Prostate gland (tissue), 2 donors: Measurements from ENCODE around the gene AGFG1.

ENCODE experiments used
- CTCF ChIP-seq, 4 experiments: fragments of 200-600 bp in 2 of 4; fragments of 450-650 bp in 2 of 4; sonication (generic) in 2 of 4; IDR thresholded peaks; 1 replicate in 3 of 4; 2 replicates in 1 of 4; pipeline ENCODE4 v1.5.1; 2016 to 2019; ENCODE audit warnings: antibody characterized with exemption in 4 of 4, mild to moderate bottlenecking in 2 of 4, moderate library complexity in 2 of 4
- POLR2A ChIP-seq: fragments of 450-650 bp; IDR thresholded peaks from one replicate; pipeline ENCODE4 v1.6.1; 2016; ENCODE audit warnings: antibody characterized with exemption, mild to moderate bottlenecking

DNA sequence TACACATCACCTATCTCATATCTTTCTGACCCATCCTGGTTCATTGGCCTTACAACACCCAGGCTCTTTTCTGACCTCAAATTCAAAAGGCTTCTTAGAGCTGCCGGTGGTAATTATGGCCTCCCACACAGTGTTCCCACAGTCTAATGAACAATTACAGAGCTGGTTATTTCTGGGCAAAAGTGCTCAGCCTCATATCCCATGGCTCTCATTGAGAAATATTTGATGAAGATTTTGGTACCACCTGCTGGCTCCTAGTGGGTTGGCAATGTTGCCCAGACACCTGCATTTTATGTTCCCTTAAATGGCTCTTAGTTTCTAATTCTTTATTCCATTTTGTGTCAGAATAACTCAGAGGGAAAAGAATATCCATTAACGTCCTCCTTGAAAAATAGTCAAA, 106.7 kb downstream of the AGFG1 start:
- TF ChIP-seq CTCF (IDR thresholded peaks at IDR 0.05): no peak
- no peak for TF ChIP-seq POLR2A
